ENCODE measurements around the gene UNC93B1. TPM values are rescaled to one million over a fixed set of nuclear protein-coding genes. Genes with fewer than 3 reads are reported as not detected.

UNC93B1 gene
- total RNA-seq, 4 donors from 2014 or later: 16.6 to 38.4 (median 31.6) TPM

DNA sequence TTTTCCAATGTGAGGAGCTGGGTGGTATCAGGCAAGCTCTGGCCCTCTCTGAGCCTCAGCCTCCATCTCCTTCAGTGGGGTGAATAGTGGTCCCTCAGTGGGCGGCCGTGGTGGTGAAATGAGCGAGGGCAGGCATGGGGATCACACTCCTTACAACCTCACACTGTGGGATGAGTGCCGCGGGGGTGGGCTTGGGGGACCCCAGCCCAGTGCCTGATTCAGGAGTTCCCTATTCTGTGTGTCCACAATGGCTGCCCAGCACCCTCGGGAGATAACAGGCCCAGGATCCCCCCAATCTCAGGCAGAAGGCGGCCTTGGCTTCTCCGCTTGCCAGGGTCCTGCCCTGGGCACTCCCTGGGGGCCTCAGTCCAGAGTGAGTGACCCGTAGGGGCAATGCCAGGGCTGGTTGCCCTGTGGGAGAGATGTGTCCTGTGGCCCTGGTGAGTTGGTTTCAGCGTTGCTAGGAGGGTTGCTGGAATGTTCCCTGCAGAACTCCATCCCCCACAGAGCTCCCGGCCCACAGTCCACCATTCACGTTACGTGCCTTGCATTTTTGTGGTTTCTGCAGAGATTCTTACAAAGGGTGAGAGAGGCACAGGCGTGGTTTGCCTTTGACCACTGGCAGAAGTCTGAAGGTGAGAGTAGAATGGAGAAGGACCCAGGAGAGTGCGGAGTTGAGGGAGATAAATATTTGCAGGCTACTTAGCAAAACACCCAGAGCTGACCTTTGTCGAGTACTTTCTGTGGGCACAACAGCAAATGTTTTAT, 9.1 kb upstream of the UNC93B1 start:
- 88% methylated on average over 11 of the region's 16 CpGs for WGBS
- Histone ChIP-seq H3K27me3 (no peaks in the 10 kb centered on the region), H3K4me1 (peaks cover 23 to 80% (median 65%) of the 10 kb centered on the region in 4 donors), H3K9me3 (no peaks in the 10 kb centered on the region), H3K27ac (replicated peaks in 1 of 4) (peak overlapping the region; percentile 40 to 52 (median 46)), H3K36me3 (no peaks in the 10 kb centered on the region), H3K4me3 (no peak overlapping the region)
- TF ChIP-seq, protein P1, sequence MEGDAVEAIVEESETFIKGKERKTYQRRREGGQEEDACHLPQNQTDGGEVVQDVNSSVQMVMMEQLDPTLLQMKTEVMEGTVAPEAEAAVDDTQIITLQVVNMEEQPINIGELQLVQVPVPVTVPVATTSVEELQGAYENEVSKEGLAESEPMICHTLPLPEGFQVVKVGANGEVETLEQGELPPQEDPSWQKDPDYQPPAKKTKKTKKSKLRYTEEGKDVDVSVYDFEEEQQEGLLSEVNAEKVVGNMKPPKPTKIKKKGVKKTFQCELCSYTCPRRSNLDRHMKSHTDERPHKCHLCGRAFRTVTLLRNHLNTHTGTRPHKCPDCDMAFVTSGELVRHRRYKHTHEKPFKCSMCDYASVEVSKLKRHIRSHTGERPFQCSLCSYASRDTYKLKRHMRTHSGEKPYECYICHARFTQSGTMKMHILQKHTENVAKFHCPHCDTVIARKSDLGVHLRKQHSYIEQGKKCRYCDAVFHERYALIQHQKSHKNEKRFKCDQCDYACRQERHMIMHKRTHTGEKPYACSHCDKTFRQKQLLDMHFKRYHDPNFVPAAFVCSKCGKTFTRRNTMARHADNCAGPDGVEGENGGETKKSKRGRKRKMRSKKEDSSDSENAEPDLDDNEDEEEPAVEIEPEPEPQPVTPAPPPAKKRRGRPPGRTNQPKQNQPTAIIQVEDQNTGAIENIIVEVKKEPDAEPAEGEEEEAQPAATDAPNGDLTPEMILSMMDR (IDR thresholded peaks at IDR 0.05): no peak
- TF ChIP-seq POLR2A (IDR thresholded peaks at IDR 0.05; ENCODE audit: low read depth): no peak
- peak in 1 of 2 donors; percentile 8 for TF ChIP-seq POLR2AphosphoS5 (IDR thresholded peaks at IDR 0.05)
- no peak for TF ChIP-seq EP300 (IDR thresholded peaks at IDR 0.05)
- DNase-seq (ENCODE audit: extremely low spot score): no peak
- intact Hi-C loops (cut with DNase I): no loop called here

DNA sequence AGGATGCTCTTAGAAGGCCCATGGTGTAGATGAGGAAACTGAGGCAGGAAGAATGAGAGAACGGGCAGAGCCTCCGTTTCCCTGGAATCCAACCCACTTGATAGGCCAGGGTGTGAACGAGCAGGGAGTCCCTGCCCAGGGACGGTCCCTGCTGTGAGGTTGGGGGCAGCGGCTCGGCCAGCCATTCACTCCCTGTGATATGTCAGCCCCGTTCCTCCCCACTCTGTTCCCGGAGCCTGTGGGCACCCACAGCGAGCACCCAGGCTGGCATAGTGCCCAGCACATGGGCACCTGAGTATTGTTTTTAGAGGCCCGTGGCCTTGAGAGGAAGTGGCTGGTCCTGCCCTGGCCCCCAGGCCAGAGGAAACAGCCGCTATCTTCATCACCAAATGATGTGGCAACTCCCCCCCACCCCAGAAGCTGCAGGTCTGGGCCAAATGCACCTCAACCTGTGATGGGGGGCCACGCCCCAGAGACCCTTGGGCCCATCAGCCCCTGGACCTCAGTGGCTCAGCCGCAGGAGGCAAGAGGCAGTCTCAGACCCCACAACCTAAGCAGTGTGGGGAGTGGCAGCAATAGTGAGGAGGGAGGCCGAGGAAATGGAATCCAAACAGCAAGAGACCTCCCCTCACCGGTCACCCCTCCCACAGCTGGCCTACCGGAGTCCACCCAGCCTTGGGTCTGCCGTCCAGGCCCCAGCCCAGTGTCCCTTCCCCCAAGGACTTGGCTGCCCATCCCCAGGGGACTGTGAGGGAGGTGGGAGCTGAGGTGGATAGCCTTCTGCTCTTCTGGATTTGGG, 8.3 kb upstream of the UNC93B1 start:
- H3K36me3 ChIP-seq: no peaks in the 10 kb centered on the region
- H3K27me3 ChIP-seq: no peaks in the 10 kb centered on the region
- intact Hi-C loops (cut with DNase I): no loop called here
- TF ChIP-seq EP300 (IDR thresholded peaks at IDR 0.05) (no peak), POLR2AphosphoS5 (IDR thresholded peaks at IDR 0.05) (no peak), POLR2A (IDR thresholded peaks at IDR 0.05; ENCODE audit: low read depth) (no peak)
- TF ChIP-seq, protein P1 (IDR thresholded peaks at IDR 0.05): no peak
- peaks cover 23 to 77% (median 64%) of the 10 kb centered on the region in 4 donors for H3K4me1 ChIP-seq
- H3K9me3 ChIP-seq: no peaks in the 10 kb centered on the region
- 71% methylated on average over 12 of the region's 17 CpGs for WGBS
- peak overlapping the region; percentile 34 to 75 (median 44) for H3K27ac ChIP-seq (replicated peaks in 1 of 4)
- DNase-seq (ENCODE audit: extremely low spot score): no peak
- no peak overlapping the region for H3K4me3 ChIP-seq

DNA sequence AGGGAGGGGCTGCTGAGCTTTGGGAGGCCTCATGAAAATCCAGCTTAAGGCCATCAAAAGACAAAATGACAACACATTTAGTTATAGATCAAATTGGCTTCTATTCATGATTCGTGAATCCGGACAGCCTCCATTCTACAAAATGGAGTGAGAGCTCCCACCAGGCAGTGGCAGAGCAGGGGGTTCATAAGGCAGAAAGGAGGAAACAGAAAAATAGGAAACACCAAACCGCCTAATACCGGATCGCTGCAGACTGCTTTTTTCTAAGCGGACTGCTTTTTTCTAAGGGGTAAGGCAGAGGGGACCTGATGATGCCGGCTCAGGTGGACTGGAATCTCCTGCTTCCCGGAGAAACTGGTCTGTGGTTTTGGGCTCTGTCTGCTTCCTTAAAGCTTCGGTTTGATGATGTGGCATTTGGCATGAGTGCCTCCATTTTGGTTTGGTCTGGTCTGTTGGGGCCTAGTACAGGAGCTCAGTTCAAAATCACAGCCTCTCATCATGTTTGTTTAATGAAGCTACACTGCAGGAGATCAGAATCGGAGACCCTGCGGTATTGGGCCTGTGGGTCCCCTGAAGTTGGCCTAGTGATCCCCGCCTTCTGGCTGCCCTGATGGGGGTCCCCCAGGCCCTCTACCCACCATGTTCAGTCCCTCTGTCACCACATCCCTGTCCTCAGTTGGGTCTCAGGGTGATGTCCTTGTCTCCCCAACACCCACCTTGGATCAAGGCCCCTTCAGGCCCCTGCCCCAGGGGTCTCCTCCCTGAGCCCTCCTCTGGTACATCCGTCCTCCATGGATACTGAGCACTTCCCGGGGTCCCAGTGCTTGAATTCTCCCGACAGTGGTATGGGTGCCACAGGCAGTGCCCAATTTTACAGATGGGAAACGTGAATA, 7.4 kb upstream of the UNC93B1 start:
- WGBS: 72% methylated on average over 10 of the region's 16 CpGs
- Histone ChIP-seq H3K9me3 (no peaks in the 10 kb centered on the region), H3K4me3 (peak overlapping the region; percentile 38 to 55 (median 46)), H3K36me3 (no peaks in the 10 kb centered on the region), H3K4me1 (peaks cover 20 to 68% (median 57%) of the 10 kb centered on the region in 4 donors), H3K27me3 (no peaks in the 10 kb centered on the region), H3K27ac (replicated peaks in 1 of 4) (peak overlapping the region; percentile 75 to 80 (median 80))
- intact Hi-C loops (cut with DNase I): no loop called here
- no peak for DNase-seq (ENCODE audit: extremely low spot score)
- TF ChIP-seq EP300 (IDR thresholded peaks at IDR 0.05) (no peak), POLR2A (IDR thresholded peaks at IDR 0.05; ENCODE audit: low read depth) (no peak), POLR2AphosphoS5 (IDR thresholded peaks at IDR 0.05) (no peak)
- TF ChIP-seq, protein P1 (IDR thresholded peaks at IDR 0.05): no peak

Measured in esophagus muscularis mucosa (tissue), 4 donors.